GM23248 (cell line): Measurements from ENCODE around the gene HEXA. TPM values are rescaled to one million over a fixed set of nuclear protein-coding genes. Genes with fewer than 3 reads are reported as not detected.
A peak's percentile ranks its signal among the peaks of the same experiment; 100 is the strongest.

ENCODE experiments used
- DNase-seq: peaks from one replicate; pipeline ENCODE4 v3.0.0-alpha.2; 2015
- H2AFZ ChIP-seq: fragments of 200-600 bp; sonication (generic); 2 replicates; pipeline ENCODE4 v1.6.1; 2016; ENCODE audit warnings: antibody characterized with exemption
- H3F3A ChIP-seq: fragments of 200-600 bp; sonication (generic); 2 replicates; pipeline ENCODE4 v1.6.1; 2016; ENCODE audit warnings: mild to moderate bottlenecking, antibody characterized with exemption, mixed run types; ENCODE audit not compliant: insufficient read depth
- H3K27ac ChIP-seq: fragments of 200-600 bp; sonication (generic); 2 replicates; pipeline ENCODE4 v1.5.1; 2016; ENCODE audit warnings: mild to moderate bottlenecking
- H3K27me3 ChIP-seq: fragments of 200-600 bp; sonication (generic); replicated peaks from 2 replicates; pipeline ENCODE4 v1.6.1; 2016; ENCODE audit warnings: mild to moderate bottlenecking; ENCODE audit not compliant: insufficient read depth
- H3K36me3 ChIP-seq: fragments of 200-600 bp; sonication (generic); 2 replicates; pipeline ENCODE4 v1.6.1; 2016; ENCODE audit warnings: low read depth, mild to moderate bottlenecking
- H3K4me1 ChIP-seq: fragments of 200-600 bp; sonication (generic); 2 replicates; pipeline ENCODE4 v1.6.1; 2016; ENCODE audit warnings: mild to moderate bottlenecking; ENCODE audit not compliant: insufficient read depth
- H3K4me2 ChIP-seq: fragments of 200-600 bp; sonication (generic); one replicate; pipeline ENCODE4 v1.6.1; 2016; ENCODE audit warnings: mild to moderate bottlenecking; ENCODE audit not compliant: unreplicated experiment
- H3K4me3 ChIP-seq: fragments of 200-600 bp; sonication (generic); 2 replicates; pipeline ENCODE4 v1.5.1; 2016; ENCODE audit warnings: mild to moderate bottlenecking
- H3K79me2 ChIP-seq: fragments of 200-600 bp; sonication (generic); 2 replicates; pipeline ENCODE4 v1.6.1; 2016; ENCODE audit warnings: mild to moderate bottlenecking; ENCODE audit not compliant: insufficient read depth
- H3K9ac ChIP-seq: fragments of 200-600 bp; sonication (generic); 2 replicates; pipeline ENCODE4 v1.6.1; 2016; ENCODE audit warnings: mild to moderate bottlenecking
- H3K9me2 ChIP-seq: fragments of 200-600 bp; sonication (generic); 2 replicates; pipeline ENCODE4 v1.6.1; 2016; ENCODE audit warnings: mixed run types, mild to moderate bottlenecking, moderate library complexity; ENCODE audit not compliant: insufficient read depth
- H3K9me3 ChIP-seq: fragments of 200-600 bp; sonication (generic); one replicate; pipeline ENCODE4 v1.6.1; 2017; ENCODE audit warnings: low read depth
- H4K20me1 ChIP-seq: fragments of 200-600 bp; sonication (generic); 2 replicates; pipeline ENCODE4 v1.6.0; 2016; ENCODE audit not compliant: insufficient read depth
- EZH2 ChIP-seq: fragments of 200-600 bp; sonication (generic); IDR thresholded peaks from 2 replicates; pipeline ENCODE4 v1.6.1; 2018; ENCODE audit warnings: antibody characterized with exemption, mild to moderate bottlenecking; ENCODE audit not compliant: insufficient read depth, poor library complexity, severe bottlenecking
- EZH2phosphoT487 ChIP-seq: fragments of 200-600 bp; sonication (generic); IDR thresholded peaks from 2 replicates; pipeline ENCODE4 v1.6.1; 2018; ENCODE audit warnings: antibody characterized with exemption, moderate library complexity, mild to moderate bottlenecking, low read depth; ENCODE audit not compliant: insufficient read depth
- WGBS, 2 experiments: methylation state at CpG; one replicate each; pipeline ENCODE4 v1.1.6; 2015 to 2017; ENCODE audit warnings: low lambda C conversion rate in 2 of 2, low coverage in 1 of 2; ENCODE audit errors: missing lambda C conversion rate in 2 of 2; 5-methylcytosine and 5-hydroxymethylcytosine counted together
- in situ Hi-C: fragments of 300-500 bp; cut with MboI; formaldehyde crosslinking; loops from 2 replicates; pipeline ENCODE4 v1.15.0; 2020
- polyA plus RNA-seq: library from polyadenylated mRNA; unstranded; fragments of >200 nt; fragmentation: Nextera tagmentation; extraction: Ambion mirVana; gene quantifications from 2 replicates; pipeline ENCODE4 v1.2.1, GENCODE V29; 2016
- total RNA-seq: library from RNA; depleted of rRNA; stranded (reverse); fragments of >200 nt; shearing (Covaris generic); gene quantifications from 2 replicates; pipeline ENCODE4 v1.2.3, GENCODE V29; 2014

Gene HEXA
- total and polyA plus RNA-seq, 2 experiments from 2014 or later: 162 to 190 TPM

- Histone ChIP-seq H3K4me3 (no peak overlapping the region), H3K27me3 (peaks cover 3% of the 10 kb centered on the region; the same call in 1 of the 2 replicates), H3K9me2 (no peaks in the 10 kb centered on the region), H3K4me1 (0 out of 2 replicates have a peak, but pooled peaks cover 4% of the 10 kb centered on the region), H3K4me2 (no peak overlapping the region), H3K9me3 (no peaks in the 10 kb centered on the region), H2AFZ (no peak overlapping the region), H3K36me3 (no peaks in the 10 kb centered on the region), H3F3A (peaks cover 3% of the 10 kb centered on the region; the same call in 1 of the 2 replicates), H3K27ac (no peak overlapping the region), H4K20me1 (no peaks in the 10 kb centered on the region), H3K79me2 (no peaks in the 10 kb centered on the region), H3K9ac (no peak overlapping the region)
- 16% methylated on average over 6 of the region's 6 CpGs for WGBS, 2 experiments
- in situ Hi-C loops: no loop called here
- DNase-seq: no peak
- TF ChIP-seq EZH2phosphoT487 (no peak), EZH2 (no peak)
These were observed 60.0 kb downstream of the HEXA start for GRCh38 chr15:72315706-72316370.

GRCh38 chr15:72313881-72314280 is 61.9 kb downstream of the HEXA start:
- Histone ChIP-seq H3F3A (no peaks in the 10 kb centered on the region), H4K20me1 (no peaks in the 10 kb centered on the region), H3K36me3 (no peaks in the 10 kb centered on the region), H3K4me1 (no peaks in the 10 kb centered on the region), H3K9me3 (no peaks in the 10 kb centered on the region), H3K79me2 (no peaks in the 10 kb centered on the region), H3K9ac (no peak overlapping the region), H3K27me3 (peaks cover under 1% of the 10 kb centered on the region; the same call in 1 of the 2 replicates), H3K9me2 (no peaks in the 10 kb centered on the region), H3K4me2 (no peak overlapping the region), H3K4me3 (no peak overlapping the region), H2AFZ (no peak overlapping the region), H3K27ac (no peak overlapping the region)
- TF ChIP-seq EZH2phosphoT487 (no peak), EZH2 (no peak)
- WGBS, 2 experiments: 43 to 45% methylated on average over 2 of the region's 2 CpGs
- DNase-seq: no peak
- in situ Hi-C loops: no loop called here

GRCh38 chr15:72313448-72313840 is 62.4 kb downstream of the HEXA start:
- Histone ChIP-seq H3K9me3 (no peaks in the 10 kb centered on the region), H3K4me3 (no peak overlapping the region), H3K9ac (no peak overlapping the region), H2AFZ (no peak overlapping the region), H3K36me3 (no peaks in the 10 kb centered on the region), H3K79me2 (no peaks in the 10 kb centered on the region), H4K20me1 (no peaks in the 10 kb centered on the region), H3K4me2 (no peak overlapping the region), H3K4me1 (no peaks in the 10 kb centered on the region), H3K27ac (no peak overlapping the region), H3K9me2 (no peaks in the 10 kb centered on the region), H3K27me3 (no peaks in the 10 kb centered on the region), H3F3A (no peaks in the 10 kb centered on the region)
- WGBS, 2 experiments: 40 to 58% methylated on average over 2 of the region's 2 CpGs
- DNase-seq: no peak
- in situ Hi-C loops: no loop called here
- no peak for TF ChIP-seq EZH2
- no peak for TF ChIP-seq EZH2phosphoT487

- WGBS, 2 experiments: 51 to 57% methylated on average over 2 of the region's 2 CpGs
- Histone ChIP-seq H3K4me1 (no peaks in the 10 kb centered on the region), H3K27me3 (no peaks in the 10 kb centered on the region), H3K4me2 (no peak overlapping the region), H3K79me2 (no peaks in the 10 kb centered on the region), H3K9me2 (no peaks in the 10 kb centered on the region), H3K27ac (no peak overlapping the region), H2AFZ (no peak overlapping the region), H3F3A (no peaks in the 10 kb centered on the region), H3K9ac (no peak overlapping the region), H4K20me1 (no peaks in the 10 kb centered on the region), H3K36me3 (no peaks in the 10 kb centered on the region), H3K9me3 (no peaks in the 10 kb centered on the region), H3K4me3 (no peak overlapping the region)
- TF ChIP-seq EZH2: no peak
- TF ChIP-seq EZH2phosphoT487: no peak
- DNase-seq: peak; percentile 85
- in situ Hi-C loops: no loop called here
These were observed 63.0 kb downstream of the HEXA start for GRCh38 chr15:72312605-72313447.
